HepG2 (cell line): ENCODE measurements around the gene TRIM42. TPM values are rescaled to one million over a fixed set of nuclear protein-coding genes. Genes with fewer than 3 reads are reported as not detected.
A peak's percentile ranks its signal among the peaks of the same experiment; 100 is the strongest.

Experiments used
- ATF1 ChIP-seq: IDR thresholded peaks from 2 replicates; pipeline ENCODE4 v1.6.1; 2016; ENCODE audit warnings: mild to moderate bottlenecking, control low read depth
- DPF2 ChIP-seq: sonication (generic); formaldehyde crosslinking; IDR thresholded peaks from 2 replicates; pipeline ENCODE4 v1.4.0; 2020; ENCODE audit warnings: mild to moderate bottlenecking, low read depth, missing genetic modification reagents, borderline replicate concordance
- FOXP4 ChIP-seq: sonication (generic); formaldehyde crosslinking; IDR thresholded peaks from 2 replicates; pipeline ENCODE4 v1.4.0; 2020; ENCODE audit warnings: missing genetic modification reagents
- GFI1 ChIP-seq: sonication (generic); formaldehyde crosslinking; IDR thresholded peaks from 2 replicates; pipeline ENCODE4 v1.5.0; 2020; ENCODE audit warnings: missing genetic modification reagents, mild to moderate bottlenecking, borderline replicate concordance
- HDAC2 ChIP-seq: sonication (generic); formaldehyde crosslinking; IDR thresholded peaks from 2 replicates; pipeline ENCODE4 v1.4.0; 2020; ENCODE audit warnings: missing genetic modification reagents
- IKZF5 ChIP-seq: IDR thresholded peaks from 2 replicates; pipeline ENCODE4 v1.6.1; 2018; ENCODE audit warnings: missing genetic modification reagents, mild to moderate bottlenecking, missing compliant biosample characterization
- IRF2 ChIP-seq: IDR thresholded peaks from 2 replicates; pipeline ENCODE4 v1.6.1; 2018; ENCODE audit warnings: missing genetic modification reagents, missing compliant biosample characterization
- MAZ ChIP-seq, 2 experiments: sonication (generic) in 1 of 2; formaldehyde crosslinking in 1 of 2; IDR thresholded peaks; 2 replicates each; pipeline versions ENCODE4 v1.5.0 to v1.6.1; 2012 to 2020; ENCODE audit warnings: low read depth in 2 of 2, mild to moderate bottlenecking in 2 of 2, borderline replicate concordance in 1 of 2, improper control_type of control experiment in 1 of 2, low read length in 1 of 2, missing genetic modification reagents in 1 of 2, moderate library complexity in 1 of 2
- POGK ChIP-seq: sonication (generic); formaldehyde crosslinking; conservative IDR thresholded peaks from 2 replicates; pipeline ENCODE4 v1.8.0; 2022; ENCODE audit warnings: mild to moderate bottlenecking, moderate library complexity, missing genetic modification reagents
- RARA ChIP-seq: IDR thresholded peaks from 2 replicates; pipeline ENCODE4 v1.6.1; 2016; ENCODE audit warnings: missing genetic modification reagents, missing compliant biosample characterization
- RERE ChIP-seq: IDR thresholded peaks from 2 replicates; pipeline ENCODE4 v1.6.1; 2016; ENCODE audit warnings: low read depth, missing genetic modification reagents, missing compliant biosample characterization
- ZMYM4 ChIP-seq: sonication (generic); formaldehyde crosslinking; IDR thresholded peaks from 2 replicates; pipeline ENCODE4 v1.8.1; 2023; ENCODE audit warnings: mild to moderate bottlenecking, missing genetic modification reagents
- ZNF124 ChIP-seq: sonication (generic); formaldehyde crosslinking; IDR thresholded peaks from 2 replicates; pipeline ENCODE4 v1.4.0; 2020; ENCODE audit warnings: missing genetic modification reagents
- ZNF710 ChIP-seq: sonication (generic); formaldehyde crosslinking; IDR thresholded peaks from 2 replicates; pipeline ENCODE4 v1.5.0; 2020; ENCODE audit warnings: mild to moderate bottlenecking, missing genetic modification reagents, borderline replicate concordance
- polyA plus RNA-seq, 8 experiments: library from polyadenylated mRNA; depleted of rRNA in 3 of 8; stranded (reverse) in 7 of 8; unstranded in 1 of 8; fragments of >200 nt; fragmentation: Illumina TruSeq in 4 of 8; extraction: Trizol in 4 of 8; gene quantifications; 2 replicates each; pipeline versions ENCODE4 v1.2.1 to v1.2.3, GENCODE V29; 2011 to 2016; ENCODE audit warnings: low read depth in 4 of 8, missing spikeins in 1 of 8, mixed read lengths in 1 of 8; ENCODE audit not compliant: insufficient read depth in 1 of 8
- total RNA-seq, 5 experiments: library from RNA; depleted of rRNA; stranded (reverse); fragments of >200 nt; fragmentation: Illumina TruSeq; extraction: Trizol; gene quantifications; 2 replicates each; pipeline ENCODE4 v1.2.3, GENCODE V29; 2016; ENCODE audit warnings: low read depth in 1 of 5

TRIM42 gene
- total and polyA plus RNA-seq, 2 of the 13 experiments (the other 11 are each of a cell fraction or from before 2014, with no cell fraction given) = not detected

- peak; percentile 59; the same call in 1 of the 2 replicates for TF ChIP-seq ATF1 (CRISPR knock-in tag)
- peak; percentile 86 for TF ChIP-seq IKZF5 (CRISPR knock-in tag)
- peak; percentile 74 for TF ChIP-seq ZMYM4
- peak; percentile 99 for TF ChIP-seq RARA (CRISPR knock-in tag)
- TF ChIP-seq RERE (CRISPR knock-in tag) = peak; percentile 94
- TF ChIP-seq POGK (CRISPR knock-in tag) = 0 out of 2 replicates have a peak, but pooled peaks have one; percentile 41
- TF ChIP-seq MAZ (IDR thresholded peaks at IDR 0.05; ENCODE audit: borderline replicate concordance, low read depth, low read length) = peak; percentile 77; the same call in 1 of the 2 replicates
- no peak for TF ChIP-seq MAZ (CRISPR knock-in tag; IDR thresholded peaks at IDR 0.05; ENCODE audit: low read depth)
- peak; percentile 91 for TF ChIP-seq HDAC2
- peak; percentile 68; the same call in 1 of the 2 replicates for TF ChIP-seq ZNF710 (CRISPR knock-in tag)
- peak; percentile 68; the same call in 1 of the 2 replicates for TF ChIP-seq GFI1 (CRISPR knock-in tag)
- peak; percentile 94 for TF ChIP-seq FOXP4 (CRISPR knock-in tag)
- TF ChIP-seq ZNF124 (CRISPR knock-in tag) = 0 out of 2 replicates have a peak, but pooled peaks have one; percentile 60
- peak; percentile 66 for TF ChIP-seq IRF2 (CRISPR knock-in tag)
- peak; percentile 91 for TF ChIP-seq DPF2 (CRISPR knock-in tag)
- TF ChIP-seq, all 625 proteins: peak for 172
These were observed 21.8 kb downstream of the TRIM42 start (continued) for GRCh38 chr3:140699516-140700231.
